Measurements from ENCODE around the gene SNX11.

- peak in 3 of 6 experiments; percentile 11 to 41 (median 40) for TF ChIP-seq CTCF (IDR thresholded peaks at IDR 0.05)
- TF ChIP-seq POLR2A (IDR thresholded peaks at IDR 0.05) = no peak
These were observed 39.0 kb upstream of the SNX11 start for GRCh38 chr17:48068491-48068961.
